GM23338 (cell line): ENCODE measurements around the gene IL1RAPL2. TPM values are rescaled to one million over a fixed set of nuclear protein-coding genes. Genes with fewer than 3 reads are reported as not detected.

Experiments
- ATAC-seq: fragments of 200-7000 bp; cut with Tn5 transposase; 3 replicates; pipeline ENCODE4 v1.9.1; 2020
- DNase-seq: peaks from one replicate; pipeline ENCODE4 v3.0.0-alpha.2; 2015; ENCODE audit warnings: low spot score
- H2AFZ ChIP-seq: fragments of 200-600 bp; sonication (generic); 2 replicates; pipeline ENCODE4 v1.8.0; 2016; ENCODE audit warnings: antibody characterized with exemption, mild to moderate bottlenecking, moderate library complexity
- H3F3A ChIP-seq: fragments of 200-600 bp; sonication (generic); replicated peaks from 2 replicates; pipeline ENCODE4 v1.8.0; 2017; ENCODE audit warnings: antibody characterized with exemption, mixed run types, low read depth
- H3K27ac ChIP-seq: fragments of 200-600 bp; sonication (generic); 2 replicates; pipeline ENCODE4 v1.6.1; 2016; ENCODE audit warnings: low read depth
- H3K27me3 ChIP-seq: fragments of 200-600 bp; sonication (generic); 2 replicates; pipeline ENCODE4 v1.8.0; 2016; ENCODE audit warnings: mild to moderate bottlenecking, mixed run types, moderate library complexity; ENCODE audit not compliant: insufficient read depth
- H3K36me3 ChIP-seq: fragments of 200-600 bp; sonication (generic); 2 replicates; pipeline ENCODE4 v1.8.0; 2016; ENCODE audit warnings: mild to moderate bottlenecking; ENCODE audit not compliant: insufficient read depth
- H3K4me1 ChIP-seq: fragments of 200-600 bp; sonication (generic); 2 replicates; pipeline ENCODE4 v1.8.0; 2016; ENCODE audit warnings: mild to moderate bottlenecking, moderate library complexity; ENCODE audit not compliant: insufficient read depth
- H3K4me2 ChIP-seq: fragments of 200-600 bp; sonication (generic); 2 replicates; pipeline ENCODE4 v1.7.1; 2017; ENCODE audit warnings: mixed run types
- H3K4me3 ChIP-seq: fragments of 200-600 bp; sonication (generic); 2 replicates; pipeline ENCODE4 v1.6.1; 2016; ENCODE audit warnings: mixed run types
- H3K79me2 ChIP-seq: fragments of 200-600 bp; sonication (generic); replicated peaks from 2 replicates; pipeline ENCODE4 v1.8.0; 2017; ENCODE audit warnings: mild to moderate bottlenecking; ENCODE audit not compliant: insufficient read depth
- H3K9me2 ChIP-seq: fragments of 200-600 bp; sonication (generic); 2 replicates; pipeline ENCODE4 v1.8.0; 2017; ENCODE audit not compliant: insufficient read depth
- H4K20me1 ChIP-seq: fragments of 200-600 bp; sonication (generic); replicated peaks from 2 replicates; pipeline ENCODE4 v1.8.0; 2017; ENCODE audit warnings: mild to moderate bottlenecking; ENCODE audit not compliant: insufficient read depth
- H3K27ac Mint-ChIP-seq: 2 replicates; pipeline ENCODE4 v1.8.0; 2020; ENCODE audit warnings: inconsistent platforms, mild to moderate bottlenecking, moderate library complexity, mixed read lengths
- H3K27me3 Mint-ChIP-seq: 3 replicates; pipeline ENCODE4 v1.8.0; 2022; ENCODE audit warnings: low read depth, mild to moderate bottlenecking, moderate library complexity, mixed read lengths, inconsistent platforms; ENCODE audit not compliant: insufficient read depth, poor library complexity
- H3K36me3 Mint-ChIP-seq: 3 replicates; pipeline ENCODE4 v1.8.0; 2021; ENCODE audit warnings: low read depth, mild to moderate bottlenecking, inconsistent platforms, moderate library complexity, mixed read lengths
- H3K4me1 Mint-ChIP-seq: 3 replicates; pipeline ENCODE4 v1.8.0; 2020; ENCODE audit warnings: mild to moderate bottlenecking, inconsistent platforms, mixed read lengths
- H3K4me3 Mint-ChIP-seq: 3 replicates; pipeline ENCODE4 v1.8.0; 2021; ENCODE audit warnings: moderate library complexity, mild to moderate bottlenecking, inconsistent platforms, mixed read lengths
- H3K9me3 Mint-ChIP-seq: 3 replicates; pipeline ENCODE4 v1.8.0; 2020; ENCODE audit warnings: moderate library complexity, mild to moderate bottlenecking, inconsistent platforms, mixed read lengths
- CREB1 ChIP-seq: fragments of 250-450 bp; sonication (Bioruptor Pico); IDR thresholded peaks from 2 replicates; pipeline ENCODE4 v1.5.0; 2020; ENCODE audit warnings: low read depth, mild to moderate bottlenecking, moderate library complexity
- ETS1 ChIP-seq: IDR thresholded peaks from 2 replicates; pipeline ENCODE4 v1.6.1; 2016; ENCODE audit warnings: antibody characterized with exemption
- EZH2 ChIP-seq: fragments of 200-600 bp; sonication (generic); IDR thresholded peaks from one replicate; pipeline ENCODE4 v1.8.0; 2017; ENCODE audit warnings: antibody characterized with exemption, mild to moderate bottlenecking, low read depth; ENCODE audit not compliant: unreplicated experiment
- EZH2phosphoT487 ChIP-seq: fragments of 200-600 bp; sonication (generic); IDR thresholded peaks from one replicate; pipeline ENCODE4 v1.8.1; 2018; ENCODE audit warnings: antibody characterized with exemption; ENCODE audit not compliant: unreplicated experiment
- JUNB ChIP-seq: IDR thresholded peaks from one replicate; pipeline ENCODE4 v1.6.1; 2016; ENCODE audit warnings: antibody characterized with exemption; ENCODE audit not compliant: unreplicated experiment
- NANOG ChIP-seq: IDR thresholded peaks from 2 replicates; pipeline ENCODE4 v1.6.1; 2016; ENCODE audit warnings: antibody characterized with exemption, borderline replicate concordance
- POLR2AphosphoS5 ChIP-seq: IDR thresholded peaks from 2 replicates; pipeline ENCODE4 v1.6.1; 2016; ENCODE audit warnings: antibody characterized with exemption, low read depth
- REST ChIP-seq: IDR thresholded peaks from one replicate; pipeline ENCODE4 v1.6.1; 2018; ENCODE audit warnings: antibody characterized with exemption; ENCODE audit not compliant: unreplicated experiment
- STAT1 ChIP-seq: IDR thresholded peaks from one replicate; pipeline ENCODE4 v1.6.1; 2016; ENCODE audit warnings: antibody characterized with exemption; ENCODE audit not compliant: unreplicated experiment
- ZNF114 ChIP-seq: fragments of 250-450 bp; sonication (Bioruptor Pico); IDR thresholded peaks from 2 replicates; pipeline ENCODE4 v1.5.0; 2020; ENCODE audit warnings: mild to moderate bottlenecking, moderate library complexity
- ZNF331 ChIP-seq: fragments of 250-450 bp; sonication (Bioruptor Pico); IDR thresholded peaks from 2 replicates; pipeline ENCODE4 v1.5.0; 2020; ENCODE audit warnings: low read depth, mild to moderate bottlenecking, moderate library complexity
- polyA plus RNA-seq: library from polyadenylated mRNA; unstranded; fragments of >200 nt; fragmentation: Nextera tagmentation; extraction: Ambion mirVana; gene quantifications from 2 replicates; pipeline ENCODE4 v1.2.1, GENCODE V29; 2016
- total RNA-seq: library from RNA; depleted of rRNA; stranded (reverse); fragments of >200 nt; shearing (Covaris generic); gene quantifications from 2 replicates; pipeline ENCODE4 v1.2.3, GENCODE V29; 2014
- TF ChIP-seq, protein P1 (sequence below), 2 experiments: fragments of 200-600 bp in 1 of 2; sonication (generic) in 1 of 2; conservative IDR thresholded peaks; 2 replicates each; pipeline versions ENCODE4 v1.5.1 to v1.6.1; 2016 to 2017; ENCODE audit warnings: antibody characterized with exemption in 2 of 2, low read depth in 2 of 2, mild to moderate bottlenecking in 2 of 2, moderate library complexity in 1 of 2
- TF ChIP-seq, protein P2 (sequence below): fragments of 250-450 bp; sonication (Bioruptor Pico); IDR thresholded peaks from 2 replicates; pipeline ENCODE4 v1.5.0; 2020; ENCODE audit warnings: mild to moderate bottlenecking, moderate library complexity

IL1RAPL2 gene
- total and polyA plus RNA-seq, 2 experiments from 2014 or later: 0.80 to 0.94 TPM

DNA sequence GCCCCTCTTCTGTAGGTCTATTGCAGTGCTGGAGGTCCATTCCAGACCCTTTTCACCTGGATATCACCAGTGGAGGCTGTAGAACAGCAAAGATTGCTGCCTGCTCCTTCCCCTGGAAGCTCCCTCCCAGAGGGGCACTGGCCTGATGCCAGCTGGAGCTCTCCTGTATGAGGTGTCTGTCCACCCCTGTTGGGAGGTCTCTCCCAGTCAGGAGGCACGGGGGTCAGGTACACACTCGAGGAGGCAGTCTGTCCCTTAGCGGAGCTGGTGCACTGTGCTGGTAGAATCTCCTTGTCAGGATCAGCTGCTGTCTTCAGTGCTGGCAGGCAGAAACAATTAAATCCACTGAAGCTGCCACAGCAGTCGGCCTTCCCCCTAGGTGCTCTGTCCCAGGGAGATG, 276.6 kb downstream of the IL1RAPL2 start:
- ATAC-seq (no peak), DNase-seq (no peak)
- Mint-ChIP-seq H3K36me3 (peaks cover 8% of the 10 kb centered on the region; the same call in 2 of the 3 replicates), H3K4me3 (no peak overlapping the region), H3K27ac (no peak overlapping the region), H3K4me1 (no peaks in the 10 kb centered on the region), H3K27me3 (no peaks in the 10 kb centered on the region), H3K9me3 (peaks cover 14% of the 10 kb centered on the region; the same call in 2 of the 3 replicates)
- no peaks in the 10 kb centered on the region for H3K9me2 ChIP-seq
- no peaks in the 10 kb centered on the region for H3K27me3 ChIP-seq
- no peaks in the 10 kb centered on the region for H3K4me1 ChIP-seq
- H3K4me3 ChIP-seq: no peak overlapping the region
- no peak for TF ChIP-seq CREB1 (CRISPR knock-in tag)
- no peak for TF ChIP-seq ZNF331 (CRISPR knock-in tag)
- no peak for TF ChIP-seq STAT1
- TF ChIP-seq, protein P1, sequence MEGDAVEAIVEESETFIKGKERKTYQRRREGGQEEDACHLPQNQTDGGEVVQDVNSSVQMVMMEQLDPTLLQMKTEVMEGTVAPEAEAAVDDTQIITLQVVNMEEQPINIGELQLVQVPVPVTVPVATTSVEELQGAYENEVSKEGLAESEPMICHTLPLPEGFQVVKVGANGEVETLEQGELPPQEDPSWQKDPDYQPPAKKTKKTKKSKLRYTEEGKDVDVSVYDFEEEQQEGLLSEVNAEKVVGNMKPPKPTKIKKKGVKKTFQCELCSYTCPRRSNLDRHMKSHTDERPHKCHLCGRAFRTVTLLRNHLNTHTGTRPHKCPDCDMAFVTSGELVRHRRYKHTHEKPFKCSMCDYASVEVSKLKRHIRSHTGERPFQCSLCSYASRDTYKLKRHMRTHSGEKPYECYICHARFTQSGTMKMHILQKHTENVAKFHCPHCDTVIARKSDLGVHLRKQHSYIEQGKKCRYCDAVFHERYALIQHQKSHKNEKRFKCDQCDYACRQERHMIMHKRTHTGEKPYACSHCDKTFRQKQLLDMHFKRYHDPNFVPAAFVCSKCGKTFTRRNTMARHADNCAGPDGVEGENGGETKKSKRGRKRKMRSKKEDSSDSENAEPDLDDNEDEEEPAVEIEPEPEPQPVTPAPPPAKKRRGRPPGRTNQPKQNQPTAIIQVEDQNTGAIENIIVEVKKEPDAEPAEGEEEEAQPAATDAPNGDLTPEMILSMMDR (conservative IDR thresholded peaks at IDR 0.05; ENCODE audit: low read depth in 2 of 2): no peak
- TF ChIP-seq EZH2phosphoT487: no peak
- TF ChIP-seq POLR2AphosphoS5: no peak
- no peak for TF ChIP-seq ZNF114 (CRISPR knock-in tag)
- no peak for TF ChIP-seq ETS1
- no peak for TF ChIP-seq JUNB
- no peak for TF ChIP-seq EZH2
- TF ChIP-seq, protein P2, sequence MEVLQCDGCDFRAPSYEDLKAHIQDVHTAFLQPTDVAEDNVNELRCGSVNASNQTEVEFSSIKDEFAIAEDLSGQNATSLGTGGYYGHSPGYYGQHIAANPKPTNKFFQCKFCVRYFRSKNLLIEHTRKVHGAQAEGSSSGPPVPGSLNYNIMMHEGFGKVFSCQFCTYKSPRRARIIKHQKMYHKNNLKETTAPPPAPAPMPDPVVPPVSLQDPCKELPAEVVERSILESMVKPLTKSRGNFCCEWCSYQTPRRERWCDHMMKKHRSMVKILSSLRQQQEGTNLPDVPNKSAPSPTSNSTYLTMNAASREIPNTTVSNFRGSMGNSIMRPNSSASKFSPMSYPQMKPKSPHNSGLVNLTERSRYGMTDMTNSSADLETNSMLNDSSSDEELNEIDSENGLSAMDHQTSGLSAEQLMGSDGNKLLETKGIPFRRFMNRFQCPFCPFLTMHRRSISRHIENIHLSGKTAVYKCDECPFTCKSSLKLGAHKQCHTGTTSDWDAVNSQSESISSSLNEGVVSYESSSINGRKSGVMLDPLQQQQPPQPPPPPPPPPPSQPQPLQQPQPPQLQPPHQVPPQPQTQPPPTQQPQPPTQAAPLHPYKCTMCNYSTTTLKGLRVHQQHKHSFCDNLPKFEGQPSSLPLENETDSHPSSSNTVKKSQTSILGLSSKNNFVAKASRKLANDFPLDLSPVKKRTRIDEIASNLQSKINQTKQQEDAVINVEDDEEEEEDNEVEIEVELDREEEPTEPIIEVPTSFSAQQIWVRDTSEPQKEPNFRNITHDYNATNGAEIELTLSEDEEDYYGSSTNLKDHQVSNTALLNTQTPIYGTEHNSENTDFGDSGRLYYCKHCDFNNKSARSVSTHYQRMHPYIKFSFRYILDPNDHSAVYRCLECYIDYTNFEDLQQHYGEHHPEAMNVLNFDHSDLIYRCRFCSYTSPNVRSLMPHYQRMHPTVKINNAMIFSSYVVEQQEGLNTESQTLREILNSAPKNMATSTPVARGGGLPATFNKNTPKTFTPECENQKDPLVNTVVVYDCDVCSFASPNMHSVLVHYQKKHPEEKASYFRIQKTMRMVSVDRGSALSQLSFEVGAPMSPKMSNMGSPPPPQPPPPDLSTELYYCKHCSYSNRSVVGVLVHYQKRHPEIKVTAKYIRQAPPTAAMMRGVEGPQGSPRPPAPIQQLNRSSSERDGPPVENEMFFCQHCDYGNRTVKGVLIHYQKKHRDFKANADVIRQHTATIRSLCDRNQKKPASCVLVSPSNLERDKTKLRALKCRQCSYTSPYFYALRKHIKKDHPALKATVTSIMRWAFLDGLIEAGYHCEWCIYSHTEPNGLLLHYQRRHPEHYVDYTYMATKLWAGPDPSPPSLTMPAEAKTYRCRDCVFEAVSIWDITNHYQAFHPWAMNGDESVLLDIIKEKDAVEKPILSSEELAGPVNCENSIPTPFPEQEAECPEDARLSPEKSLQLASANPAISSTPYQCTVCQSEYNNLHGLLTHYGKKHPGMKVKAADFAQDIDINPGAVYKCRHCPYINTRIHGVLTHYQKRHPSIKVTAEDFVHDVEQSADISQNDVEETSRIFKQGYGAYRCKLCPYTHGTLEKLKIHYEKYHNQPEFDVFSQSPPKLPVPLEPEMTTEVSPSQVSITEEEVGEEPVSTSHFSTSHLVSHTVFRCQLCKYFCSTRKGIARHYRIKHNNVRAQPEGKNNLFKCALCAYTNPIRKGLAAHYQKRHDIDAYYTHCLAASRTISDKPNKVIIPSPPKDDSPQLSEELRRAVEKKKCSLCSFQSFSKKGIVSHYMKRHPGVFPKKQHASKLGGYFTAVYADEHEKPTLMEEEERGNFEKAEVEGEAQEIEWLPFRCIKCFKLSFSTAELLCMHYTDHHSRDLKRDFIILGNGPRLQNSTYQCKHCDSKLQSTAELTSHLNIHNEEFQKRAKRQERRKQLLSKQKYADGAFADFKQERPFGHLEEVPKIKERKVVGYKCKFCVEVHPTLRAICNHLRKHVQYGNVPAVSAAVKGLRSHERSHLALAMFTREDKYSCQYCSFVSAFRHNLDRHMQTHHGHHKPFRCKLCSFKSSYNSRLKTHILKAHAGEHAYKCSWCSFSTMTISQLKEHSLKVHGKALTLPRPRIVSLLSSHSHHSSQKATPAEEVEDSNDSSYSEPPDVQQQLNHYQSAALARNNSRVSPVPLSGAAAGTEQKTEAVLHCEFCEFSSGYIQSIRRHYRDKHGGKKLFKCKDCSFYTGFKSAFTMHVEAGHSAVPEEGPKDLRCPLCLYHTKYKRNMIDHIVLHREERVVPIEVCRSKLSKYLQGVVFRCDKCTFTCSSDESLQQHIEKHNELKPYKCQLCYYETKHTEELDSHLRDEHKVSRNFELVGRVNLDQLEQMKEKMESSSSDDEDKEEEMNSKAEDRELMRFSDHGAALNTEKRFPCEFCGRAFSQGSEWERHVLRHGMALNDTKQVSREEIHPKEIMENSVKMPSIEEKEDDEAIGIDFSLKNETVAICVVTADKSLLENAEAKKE (CRISPR knock-in tag): no peak
- no peak for TF ChIP-seq REST
- TF ChIP-seq NANOG: no peak
- no peaks in the 10 kb centered on the region for H3F3A ChIP-seq
- H4K20me1 ChIP-seq: no peaks in the 10 kb centered on the region
- no peak overlapping the region for H3K27ac ChIP-seq
- H3K4me2 ChIP-seq: no peak overlapping the region
- H3K36me3 ChIP-seq: no peaks in the 10 kb centered on the region
- H3K79me2 ChIP-seq: no peaks in the 10 kb centered on the region
- H2AFZ ChIP-seq: no peak overlapping the region
